Measurements from ENCODE around the gene HILPDA. TPM values are rescaled to one million over a fixed set of nuclear protein-coding genes. Genes with fewer than 3 reads are reported as not detected.

The HILPDA gene
- polyA plus RNA-seq, 3 donors, result 9.0 to 136 (median 39.7) TPM

- 13 to 20% (median 17%) methylated on average over 7 of the region's 7 CpGs for WGBS, 3 donors
- H3K27ac ChIP-seq (ENCODE audit: low read depth, low read length), result no peak overlapping the region
Observed at GRCh38 chr7:128427289-128427891, 28.3 kb upstream of the HILPDA start.

DNA sequence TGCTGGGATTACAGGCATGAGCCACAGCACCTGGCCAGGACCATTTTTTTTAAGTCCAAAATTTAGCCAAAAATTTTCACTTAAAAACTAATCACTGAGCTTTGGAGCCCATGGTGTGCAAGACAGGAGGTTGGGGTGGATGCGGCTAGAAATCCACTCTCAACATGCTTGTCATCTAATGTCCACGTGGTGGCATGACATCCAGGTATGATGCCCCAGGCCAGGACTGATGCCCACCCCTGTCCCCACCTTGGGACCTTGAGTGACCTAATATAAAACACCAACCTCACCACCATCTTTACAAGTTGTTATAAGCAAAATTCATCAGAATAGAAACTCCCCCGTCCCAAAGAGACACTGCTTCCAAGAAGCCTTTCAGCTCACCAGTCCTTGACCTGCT is 25.5 kb upstream of the HILPDA start:
- 77 to 85% (median 82%) methylated on average over 3 of the region's 3 CpGs for WGBS, 3 donors
- H3K27ac ChIP-seq (ENCODE audit: low read depth, low read length), result no peak overlapping the region

- 57 to 69% (median 59%) methylated on average over 6 of the region's 6 CpGs for whole genome bisulfite sequencing, 3 donors
Observed at GRCh38 chr7:128431221-128431620, 24.5 kb upstream of the HILPDA start.

GRCh38 chr7:128431754-128432153 is 23.9 kb upstream of the HILPDA start:
- H3K27ac ChIP-seq (ENCODE audit: low read depth, low read length), result no peak overlapping the region
- 79 to 92% (median 89%) methylated on average over 2 of the region's 2 CpGs for WGBS, 3 donors

More at GRCh38 chr7:128431221-128431620, 24.5 kb upstream of the HILPDA start:
- no peak overlapping the region for H3K27ac ChIP-seq (ENCODE audit: low read depth, low read length)

- WGBS, 3 donors, result 76 to 81% (median 78%) methylated on average over 4 of the region's 4 CpGs
- H3K27ac ChIP-seq (ENCODE audit: low read depth, low read length), result no peak overlapping the region
Observed at GRCh38 chr7:128434413-128435326, 21.0 kb upstream of the HILPDA start.

GRCh38 chr7:128435327-128435686 is 20.4 kb upstream of the HILPDA start:
- H3K27ac ChIP-seq (ENCODE audit: low read depth, low read length), result no peak overlapping the region
- whole genome bisulfite sequencing, 3 donors, result 42 to 87% (median 73%) methylated on average over 3 of the region's 3 CpGs

GRCh38 chr7:128437426-128438332 is 18.0 kb upstream of the HILPDA start:
- 72 to 87% (median 80%) methylated on average over 8 of the region's 8 CpGs for whole genome bisulfite sequencing, 3 donors
- no peak overlapping the region for H3K27ac ChIP-seq (ENCODE audit: low read depth, low read length)

DNA sequence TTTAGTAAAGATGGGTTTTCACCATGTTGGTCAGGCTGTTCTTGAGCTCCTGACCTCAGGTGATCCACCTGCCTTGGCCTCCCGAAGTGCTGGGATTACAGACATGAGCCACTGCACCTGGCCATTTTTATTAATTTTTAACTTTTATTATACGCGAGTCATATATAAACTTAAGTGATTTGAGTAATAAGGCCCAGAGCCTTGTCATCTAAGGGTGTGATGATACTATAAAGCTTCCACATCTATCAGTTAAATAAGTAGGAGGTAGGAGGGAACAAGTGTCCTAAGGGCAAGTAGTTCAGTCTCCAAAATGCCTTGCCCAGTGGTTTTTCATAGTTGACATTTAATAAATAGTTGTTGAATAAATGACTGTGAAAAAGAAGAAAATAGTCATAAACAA is 13.3 kb upstream of the HILPDA start:
- no peak overlapping the region for H3K27ac ChIP-seq (ENCODE audit: low read depth, low read length)
- WGBS, 3 donors, result 71 to 94% (median 87%) methylated on average over 3 of the region's 3 CpGs

DNA sequence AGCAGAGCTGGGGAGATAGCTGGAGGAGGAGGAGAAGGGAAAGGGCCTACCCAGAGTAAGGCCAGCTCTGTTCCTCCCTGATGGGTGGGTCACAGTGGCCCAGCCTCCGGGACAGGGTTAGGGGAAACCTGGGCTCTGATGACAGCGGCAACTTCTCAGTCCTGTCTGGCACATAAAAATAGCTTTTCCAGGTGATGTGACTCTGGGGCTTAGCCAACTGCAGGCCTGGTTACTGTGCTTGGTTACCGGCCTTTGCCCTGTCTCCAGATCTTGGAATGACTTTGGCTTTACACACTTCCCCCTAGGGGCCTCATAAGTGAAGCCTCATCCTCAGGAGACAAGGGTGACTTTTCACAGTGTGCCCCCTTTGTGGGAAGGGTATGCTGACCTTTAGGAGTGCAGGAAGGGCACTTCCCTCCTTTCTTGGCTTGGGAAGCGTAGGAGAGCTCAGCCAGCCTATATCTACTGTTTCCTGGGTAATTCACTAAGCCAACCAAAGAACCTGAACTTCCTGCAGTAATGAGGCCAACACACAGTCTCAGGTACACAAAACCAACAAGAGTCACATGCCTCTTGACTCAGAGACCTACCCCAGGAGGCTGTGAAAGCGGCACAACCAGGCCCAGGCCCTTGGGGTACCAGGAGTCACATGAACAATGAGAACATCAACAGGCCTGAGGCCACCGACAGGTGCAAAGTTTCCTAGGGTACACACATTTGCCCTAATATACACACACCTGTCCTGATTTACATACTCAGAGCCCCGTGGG is 11.7 kb upstream of the HILPDA start:
- H3K27ac ChIP-seq (ENCODE audit: low read depth, low read length), result no peak overlapping the region
- WGBS, 3 donors, result 71 to 84% (median 74%) methylated on average over 7 of the region's 7 CpGs

- H3K27ac ChIP-seq (ENCODE audit: low read depth, low read length), result no peak overlapping the region
- WGBS, 3 donors, result 46 to 67% (median 54%) methylated on average over 5 of the region's 5 CpGs
Observed at GRCh38 chr7:128446306-128446705, 9.4 kb upstream of the HILPDA start.

- 71 to 89% (median 71%) methylated on average over 3 to 4 of the region's 4 CpGs for WGBS, 3 donors
- no peak overlapping the region for H3K27ac ChIP-seq (ENCODE audit: low read depth, low read length)
Observed at GRCh38 chr7:128447941-128448564, 7.6 kb upstream of the HILPDA start.

- WGBS, 3 donors, result 85 to 88% (median 86%) methylated on average over 6 of the region's 6 CpGs
- H3K27ac ChIP-seq (ENCODE audit: low read depth, low read length), result no peak overlapping the region
Observed at GRCh38 chr7:128448751-128449302, 6.9 kb upstream of the HILPDA start.

- no peak overlapping the region for H3K27ac ChIP-seq (ENCODE audit: low read depth, low read length)
- WGBS, 3 donors, result 50 to 74% (median 53%) methylated on average over 4 of the region's 4 CpGs
Observed at GRCh38 chr7:128450409-128450808, 5.3 kb upstream of the HILPDA start.

DNA sequence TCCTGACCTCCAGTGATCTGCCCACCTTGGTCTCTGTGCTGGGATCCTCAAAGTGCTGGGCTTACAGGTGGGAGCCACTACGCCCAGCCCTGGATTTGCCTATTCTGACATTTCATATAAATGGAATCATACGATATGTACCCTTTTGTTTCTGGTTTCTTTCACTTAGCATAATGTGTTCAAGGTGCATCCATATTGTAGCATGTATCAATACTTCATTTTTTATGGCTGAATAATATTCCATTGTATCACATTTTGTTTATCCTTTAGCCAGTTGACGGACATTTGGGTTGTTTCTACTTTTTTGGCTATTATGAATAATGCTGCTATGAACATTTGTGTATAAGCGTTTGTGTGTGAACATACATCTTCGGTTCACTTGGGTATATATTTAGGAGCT is 4.8 kb upstream of the HILPDA start:
- peak overlapping the region; percentile 65 for H3K27ac ChIP-seq (ENCODE audit: low read depth, low read length)
- WGBS, 3 donors, result 88 to 95% (median 93%) methylated on average over 5 of the region's 5 CpGs

DNA sequence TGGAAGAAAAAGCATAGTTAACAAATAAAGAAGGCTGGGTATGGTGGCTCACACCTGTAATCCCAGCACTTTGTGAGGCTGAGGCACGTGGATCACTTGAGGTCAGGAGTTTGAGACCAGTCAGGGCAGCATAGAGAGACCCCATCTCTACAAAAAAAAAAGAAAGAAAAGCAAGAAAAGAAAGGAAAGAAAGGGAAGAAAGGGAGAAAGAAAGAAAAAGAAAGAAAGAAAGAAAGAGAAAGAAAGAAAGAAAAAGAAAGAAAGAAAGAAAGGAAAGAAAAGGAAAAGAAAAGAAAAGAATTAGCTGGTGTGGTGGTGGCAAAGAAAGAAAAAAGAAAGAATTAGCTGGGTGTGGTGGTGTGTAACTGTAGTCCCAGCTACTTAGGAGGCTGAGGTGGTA is 3.1 kb upstream of the HILPDA start:
- 88 to 93% (median 88%) methylated on average over 1 of the region's 1 CpG for WGBS, 3 donors
- no peak overlapping the region for H3K27ac ChIP-seq (ENCODE audit: low read depth, low read length)

DNA sequence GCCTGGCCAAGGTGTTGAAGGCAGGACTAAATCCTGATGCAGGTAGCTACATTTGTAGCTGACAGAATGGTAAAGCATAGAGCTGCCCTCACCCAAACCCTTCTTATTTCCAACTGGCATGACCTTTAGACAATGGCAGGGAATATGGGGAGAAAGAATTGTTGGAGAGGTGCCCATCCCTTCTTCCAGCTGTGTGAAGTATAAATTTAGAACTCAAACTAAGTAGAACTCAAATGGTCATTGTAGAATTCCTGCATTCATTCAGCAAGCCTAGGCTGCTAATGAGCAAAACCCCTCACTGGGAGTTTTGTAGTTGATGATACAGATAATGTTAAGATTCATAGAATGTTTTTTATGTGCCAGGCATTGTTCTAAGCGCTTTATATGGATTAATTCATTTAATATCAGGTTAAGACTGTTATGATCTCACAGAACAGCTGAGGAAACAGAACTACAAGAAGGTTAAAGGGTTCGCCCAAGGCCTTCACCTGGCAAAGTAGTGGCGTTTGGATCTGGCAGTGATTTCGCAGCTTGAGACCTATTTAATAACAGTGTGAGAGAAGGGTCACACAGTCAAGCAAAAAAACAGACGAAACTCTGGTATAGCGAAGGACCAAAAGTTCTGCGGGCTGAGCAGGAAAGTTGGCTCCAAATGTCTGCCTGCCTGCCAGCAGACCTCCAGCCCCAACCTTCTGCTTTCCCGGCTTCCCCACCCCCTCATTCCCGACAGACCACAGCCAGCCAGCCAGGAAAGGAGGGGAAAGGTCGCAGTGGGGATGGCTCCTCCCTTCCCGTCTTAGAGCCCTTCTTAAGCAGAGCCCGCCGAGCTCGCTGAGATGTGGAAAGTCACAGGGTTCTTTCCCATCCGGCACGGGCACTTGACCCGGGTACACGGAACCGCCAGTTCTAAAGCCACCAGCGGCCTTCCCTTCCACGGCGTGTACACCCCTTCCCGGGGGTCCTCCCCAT is 1.6 kb upstream of the HILPDA start:
- WGBS, 3 donors, result 24 to 38% (median 34%) methylated on average over 23 of the region's 23 CpGs
- peak overlapping the region; percentile 92 for H3K27ac ChIP-seq (ENCODE audit: low read depth, low read length)
